Measurements from ENCODE around the gene CNN1. TPM values are rescaled to one million over a fixed set of nuclear protein-coding genes. Genes with fewer than 3 reads are reported as not detected.

Gene CNN1
- total and polyA plus RNA-seq, 2 of the 8 experiments (the other 6 are each of a cell fraction or from before 2014, with no cell fraction given): 29.8 to 50.8 TPM

DNA sequence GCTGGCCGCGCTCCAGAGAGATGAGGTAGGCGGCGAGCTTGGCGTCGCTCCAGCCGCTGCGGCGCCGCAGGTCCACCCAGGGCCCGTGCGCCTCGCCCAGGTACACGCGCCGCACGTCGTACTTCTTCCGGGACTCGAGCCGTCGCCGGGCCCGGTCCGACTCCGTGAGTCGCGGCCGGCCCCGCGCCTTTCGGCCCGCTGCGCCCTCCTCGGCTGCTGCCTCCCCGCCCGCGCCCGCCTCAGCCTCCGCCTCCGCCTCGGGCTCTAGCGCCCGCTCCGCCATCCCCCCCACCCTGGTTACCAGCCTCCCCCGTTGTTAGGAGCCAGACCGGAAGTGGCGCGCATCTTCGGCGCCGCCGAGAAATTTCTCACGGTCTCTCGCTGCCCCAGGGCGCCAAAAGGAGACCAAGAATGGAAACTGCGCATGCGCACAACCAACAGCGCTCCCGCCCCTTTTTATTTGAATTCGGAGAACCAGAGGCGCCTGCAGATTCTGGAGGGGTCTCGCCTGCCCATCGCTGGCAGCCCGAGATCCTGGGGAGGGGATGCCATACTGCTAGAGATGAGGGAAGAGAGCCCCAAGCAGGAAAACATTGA is 33.0 kb upstream of the CNN1 start, which contains the start of gene ZNF653 (continued):
- TF ChIP-seq RFX5 (IDR thresholded peaks at IDR 0.05; ENCODE audit: borderline replicate concordance, low read depth, low read length) (no peak), EZH2 (IDR thresholded peaks at IDR 0.05; ENCODE audit: low read depth, low read length, severe bottlenecking) (no peak), RBBP5 (IDR thresholded peaks at IDR 0.05; ENCODE audit: borderline replicate concordance, low read depth, low read length) (no peak), SUZ12 (IDR thresholded peaks at IDR 0.05; ENCODE audit: low read length) (no peak), KDM1A (IDR thresholded peaks at IDR 0.05; ENCODE audit: borderline replicate concordance, low read length) (no peak), TBP (IDR thresholded peaks at IDR 0.05; ENCODE audit: low read depth, low read length) (0 out of 2 replicates have a peak, but pooled peaks have one; percentile 10), CREB1 (IDR thresholded peaks at IDR 0.05) (peak; percentile 97), SP2 (IDR thresholded peaks at IDR 0.05; ENCODE audit: low read length) (no peak), BRCA1 (IDR thresholded peaks at IDR 0.05; ENCODE audit: low read depth, low read length) (no peak), EGR1 (IDR thresholded peaks at IDR 0.05; ENCODE audit: borderline replicate concordance, low read depth, low read length) (no peak), CHD2 (IDR thresholded peaks at IDR 0.05; ENCODE audit: low read length) (0 out of 2 replicates have a peak, but pooled peaks have one; percentile 2), BCL11A (IDR thresholded peaks at IDR 0.05; ENCODE audit: low read depth in 2 of 2, low read length in 2 of 2) (no peak), SP4 (IDR thresholded peaks at IDR 0.05; ENCODE audit: low read length) (no peak), BACH1 (IDR thresholded peaks at IDR 0.05; ENCODE audit: low read length) (no peak), ASH2L (IDR thresholded peaks at IDR 0.05; ENCODE audit: low read length) (peak; percentile 77), TAF1 (IDR thresholded peaks at IDR 0.05; ENCODE audit: low read depth, low read length) (peak; percentile 43; the same call in 1 of the 2 replicates), HDAC2 (IDR thresholded peaks at IDR 0.05; ENCODE audit: borderline replicate concordance in 1 of 2, low read depth in 2 of 2, low read length in 2 of 2) (no peak), CBX5 (IDR thresholded peaks at IDR 0.05; ENCODE audit: low read depth, low read length) (no peak), POLR2A (IDR thresholded peaks at IDR 0.05; ENCODE audit: control extremely low read depth in 1 of 2, low read depth in 2 of 2, low read length in 2 of 2) (peak in 1 of 2 experiments; percentile 81; a peak in 1 of 3 replicates), TCF12 (IDR thresholded peaks at IDR 0.05; ENCODE audit: low read depth, low read length) (no peak), RNF2 (IDR thresholded peaks at IDR 0.05; ENCODE audit: borderline replicate concordance, low read depth, low read length, missing control alignments, poor library complexity, severe bottlenecking) (no peak), GABPA (IDR thresholded peaks at IDR 0.05; ENCODE audit: borderline replicate concordance, insufficient read depth, low read length) (peak; percentile 81; the same call in 1 of the 2 replicates), SAP30 (IDR thresholded peaks at IDR 0.05; ENCODE audit: insufficient read depth, insufficient replicate concordance, low read length) (no peak)
- TF ChIP-seq, protein P1, sequence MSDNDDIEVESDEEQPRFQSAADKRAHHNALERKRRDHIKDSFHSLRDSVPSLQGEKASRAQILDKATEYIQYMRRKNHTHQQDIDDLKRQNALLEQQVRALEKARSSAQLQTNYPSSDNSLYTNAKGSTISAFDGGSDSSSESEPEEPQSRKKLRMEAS (IDR thresholded peaks at IDR 0.05): no peak
- TF ChIP-seq, protein P2, sequence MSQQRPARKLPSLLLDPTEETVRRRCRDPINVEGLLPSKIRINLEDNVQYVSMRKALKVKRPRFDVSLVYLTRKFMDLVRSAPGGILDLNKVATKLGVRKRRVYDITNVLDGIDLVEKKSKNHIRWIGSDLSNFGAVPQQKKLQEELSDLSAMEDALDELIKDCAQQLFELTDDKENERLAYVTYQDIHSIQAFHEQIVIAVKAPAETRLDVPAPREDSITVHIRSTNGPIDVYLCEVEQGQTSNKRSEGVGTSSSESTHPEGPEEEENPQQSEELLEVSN (IDR thresholded peaks at IDR 0.05): no peak; the same call in none of the 2 replicates
